OCI-M2 (cell line): Measurements from ENCODE around the gene TMEM114.
"Not testable (repeated sequence)": the region's sequence is repeated elsewhere in the genome, so short reads cannot be mapped to it uniquely, and the experiment has no call there.

Experiments used
- DNase-seq: peaks from one replicate; lab custom pipeline; 2025; ENCODE audit not compliant: unreplicated experiment; lab: John Stamatoyannopoulos, UW

The TMEM114 gene

GRCh38 chr16:8576141-8577004 is 13.9 kb downstream of the TMEM114 start:
- no peak for DNase-seq

- no peak for DNase-seq
Observed at GRCh38 chr16:8575399-8575798, 14.9 kb downstream of the TMEM114 start.

- no peak for DNase-seq
Observed at GRCh38 chr16:8572919-8573724, 17.2 kb downstream of the TMEM114 start.

GRCh38 chr16:8572063-8572918 is 18.0 kb downstream of the TMEM114 start:
- DNase-seq = no peak

GRCh38 chr16:8571061-8571596 is 19.2 kb downstream of the TMEM114 start:
- no peak for DNase-seq

GRCh38 chr16:8570393-8570792 is 19.9 kb downstream of the TMEM114 start:
- not testable (repeated sequence) for DNase-seq

- DNase-seq = no peak
Observed at GRCh38 chr16:8569650-8570346, 20.5 kb downstream of the TMEM114 start.

GRCh38 chr16:8568231-8568617 is 22.1 kb downstream of the TMEM114 start:
- no peak for DNase-seq

- peak; percentile 32 for DNase-seq
Observed at GRCh38 chr16:8567355-8568230, 22.7 kb downstream of the TMEM114 start.

- no peak for DNase-seq
Observed at GRCh38 chr16:8565498-8565897, 24.8 kb downstream of the TMEM114 start.

GRCh38 chr16:8564934-8565345 is 25.4 kb downstream of the TMEM114 start:
- DNase-seq = no peak

GRCh38 chr16:8563944-8564540 is 26.3 kb downstream of the TMEM114 start:
- DNase-seq = not testable (repeated sequence)

- no peak for DNase-seq
Observed at GRCh38 chr16:8561496-8561895, 28.8 kb downstream of the TMEM114 start.

- DNase-seq = no peak
Observed at GRCh38 chr16:8555400-8555799, 34.9 kb downstream of the TMEM114 start.

GRCh38 chr16:8554881-8555280 is 35.4 kb downstream of the TMEM114 start:
- DNase-seq = no peak

GRCh38 chr16:8554022-8554421 is 36.3 kb downstream of the TMEM114 start:
- DNase-seq = no peak

GRCh38 chr16:8552487-8553221 is 37.7 kb downstream of the TMEM114 start:
- DNase-seq = no peak
